ENCODE measurements around the gene DLG2. TPM values are rescaled to one million over a fixed set of nuclear protein-coding genes. Genes with fewer than 3 reads are reported as not detected.

DLG2 gene
- total and polyA plus RNA-seq, 9 of the 15 experiments (the other 6 are each of a cell fraction or from before 2014, with no cell fraction given) = 0.52 to 1.6 (median 0.95) TPM

- TF ChIP-seq ZNF518B (CRISPR knock-in tag; IDR thresholded peaks at IDR 0.05) (no peak), CUX1 (CRISPR knock-in tag; IDR thresholded peaks at IDR 0.05) (no peak)
Observed at GRCh38 chr11:83537131-83537610, 2090.0 kb downstream of the DLG2 start (continued).

Measured in K562 (cell line).